Duodenal mucosa (tissue), 2 donors: ENCODE measurements around the gene IMPA2.

Experiments used
- H3K27ac ChIP-seq: one replicate; pipeline ENCODE4 v1.7.0; 2013; ENCODE audit warnings: low read depth, low read length
- H3K27me3 ChIP-seq, 2 donors: one replicate each; pipeline ENCODE4 v1.7.0; 2013; ENCODE audit warnings: low read length in 2 of 2, control low read depth in 1 of 2; ENCODE audit not compliant: insufficient read depth in 2 of 2, control insufficient read depth in 1 of 2
- H3K36me3 ChIP-seq, 2 donors: one replicate each; pipeline ENCODE4 v1.7.0; 2013; ENCODE audit warnings: low read length in 2 of 2, control low read depth in 1 of 2; ENCODE audit not compliant: insufficient read depth in 2 of 2, control insufficient read depth in 1 of 2
- H3K4me1 ChIP-seq, 2 donors: one replicate each; pipeline ENCODE4 v1.7.0; 2013; ENCODE audit warnings: low read length in 2 of 2, control low read depth in 1 of 2; ENCODE audit not compliant: insufficient read depth in 2 of 2, control insufficient read depth in 1 of 2
- H3K4me3 ChIP-seq, 2 donors: one replicate each; pipeline ENCODE4 v1.7.0; 2013; ENCODE audit warnings: low read length in 2 of 2, low read depth in 1 of 2
- H3K9ac ChIP-seq, 2 donors: one replicate each; pipeline ENCODE4 v1.7.0; 2013; ENCODE audit warnings: low read length in 2 of 2, low read depth in 1 of 2
- H3K9me3 ChIP-seq, 2 donors: one replicate each; pipeline ENCODE4 v1.7.0; 2013; ENCODE audit warnings: low read length in 2 of 2, control low read depth in 1 of 2; ENCODE audit not compliant: control insufficient read depth in 1 of 2

IMPA2 gene

GRCh38 chr18:11977153-11977466 is 4.2 kb upstream of the IMPA2 start:
- Histone ChIP-seq H3K27ac (no peak overlapping the region), H3K27me3 (no peaks in the 10 kb centered on the region)

GRCh38 chr18:11978956-11979355 is 2.4 kb upstream of the IMPA2 start:
- Histone ChIP-seq H3K4me1 (peaks cover 18 to 23% of the 10 kb centered on the region in 2 donors), H3K4me3 (no peak overlapping the region), H3K9me3 (no peaks in the 10 kb centered on the region), H3K36me3 (no peaks in the 10 kb centered on the region), H3K27me3 (no peaks in the 10 kb centered on the region), H3K9ac (no peak overlapping the region), H3K27ac (no peak overlapping the region)

More at GRCh38 chr18:11977153-11977466, 4.2 kb upstream of the IMPA2 start:
- H3K9me3 ChIP-seq, result no peaks in the 10 kb centered on the region
- H3K4me3 ChIP-seq, result no peak overlapping the region
- peaks cover 6 to 10% of the 10 kb centered on the region in 2 donors for H3K4me1 ChIP-seq
- no peak overlapping the region for H3K9ac ChIP-seq
- H3K36me3 ChIP-seq, result no peaks in the 10 kb centered on the region

- Histone ChIP-seq H3K27me3 (no peaks in the 10 kb centered on the region), H3K4me3 (peak overlapping the region; percentile 73 to 77), H3K36me3 (no peaks in the 10 kb centered on the region), H3K9ac (peak overlapping the region; percentile 68 to 73), H3K27ac (peak overlapping the region; percentile 93), H3K9me3 (no peaks in the 10 kb centered on the region), H3K4me1 (peaks cover 22 to 25% of the 10 kb centered on the region in 2 donors)
Observed at GRCh38 chr18:11980163-11980493, 1.2 kb upstream of the IMPA2 start.

GRCh38 chr18:11980494-11981191 is 664 bp upstream of the IMPA2 start:
- peak overlapping the region; percentile 73 to 77 for H3K4me3 ChIP-seq
- H3K27ac ChIP-seq, result peak overlapping the region; percentile 93
- H3K4me1 ChIP-seq, result peaks cover 22 to 25% of the 10 kb centered on the region in 2 donors
- H3K9ac ChIP-seq, result peak overlapping the region; percentile 68 to 73
- no peaks in the 10 kb centered on the region for H3K9me3 ChIP-seq
- H3K36me3 ChIP-seq, result no peaks in the 10 kb centered on the region
- H3K27me3 ChIP-seq, result no peaks in the 10 kb centered on the region

- H3K27me3 ChIP-seq, result no peaks in the 10 kb centered on the region
- no peaks in the 10 kb centered on the region for H3K36me3 ChIP-seq
- no peaks in the 10 kb centered on the region for H3K9me3 ChIP-seq
- H3K9ac ChIP-seq, result peak overlapping the region; percentile 82 to 88
- H3K4me1 ChIP-seq, result peaks cover 22 to 25% of the 10 kb centered on the region in 2 donors
- peak overlapping the region; percentile 75 to 85 for H3K4me3 ChIP-seq
- H3K27ac ChIP-seq, result peak overlapping the region; percentile 91
Observed at GRCh38 chr18:11981543-11982366, 448 bp downstream of the IMPA2 start.

GRCh38 chr18:11982981-11983380 is 1.7 kb downstream of the IMPA2 start:
- H3K36me3 ChIP-seq, result no peaks in the 10 kb centered on the region
- H3K9me3 ChIP-seq, result no peaks in the 10 kb centered on the region
- H3K4me3 ChIP-seq, result peak overlapping the region; percentile 26 to 62
- H3K27ac ChIP-seq, result peak overlapping the region; percentile 20
- H3K27me3 ChIP-seq, result no peaks in the 10 kb centered on the region
- H3K4me1 ChIP-seq, result peaks cover 22 to 27% of the 10 kb centered on the region in 2 donors
- H3K9ac ChIP-seq, result peak overlapping the region; percentile 15 to 51

GRCh38 chr18:11983592-11983991 is 2.3 kb downstream of the IMPA2 start:
- Histone ChIP-seq H3K27me3 (no peaks in the 10 kb centered on the region), H3K9me3 (no peaks in the 10 kb centered on the region), H3K4me3 (no peak overlapping the region), H3K27ac (no peak overlapping the region), H3K4me1 (peaks cover 25 to 27% of the 10 kb centered on the region in 2 donors), H3K9ac (no peak overlapping the region), H3K36me3 (no peaks in the 10 kb centered on the region)

- no peaks in the 10 kb centered on the region for H3K36me3 ChIP-seq
- H3K4me1 ChIP-seq, result peaks cover 27 to 29% of the 10 kb centered on the region in 2 donors
- no peak overlapping the region for H3K4me3 ChIP-seq
- no peak overlapping the region for H3K27ac ChIP-seq
- no peaks in the 10 kb centered on the region for H3K27me3 ChIP-seq
- H3K9me3 ChIP-seq, result no peaks in the 10 kb centered on the region
- no peak overlapping the region for H3K9ac ChIP-seq
Observed at GRCh38 chr18:11984091-11984490, 2.8 kb downstream of the IMPA2 start.

GRCh38 chr18:11985586-11985985 is 4.3 kb downstream of the IMPA2 start:
- H3K27me3 ChIP-seq, result no peaks in the 10 kb centered on the region
- H3K27ac ChIP-seq, result no peak overlapping the region
- no peak overlapping the region for H3K4me3 ChIP-seq
- no peaks in the 10 kb centered on the region for H3K36me3 ChIP-seq
- peaks cover 18 to 23% of the 10 kb centered on the region in 2 donors for H3K4me1 ChIP-seq
- no peaks in the 10 kb centered on the region for H3K9me3 ChIP-seq
- no peak overlapping the region for H3K9ac ChIP-seq

- H3K4me1 ChIP-seq, result peaks cover 18 to 23% of the 10 kb centered on the region in 2 donors
- no peak overlapping the region for H3K9ac ChIP-seq
- no peak overlapping the region for H3K27ac ChIP-seq
- no peaks in the 10 kb centered on the region for H3K9me3 ChIP-seq
- no peak overlapping the region for H3K4me3 ChIP-seq
- no peaks in the 10 kb centered on the region for H3K36me3 ChIP-seq
- H3K27me3 ChIP-seq, result no peaks in the 10 kb centered on the region
Observed at GRCh38 chr18:11986061-11986460, 4.8 kb downstream of the IMPA2 start.
